Measurements from ENCODE around the gene OR52K1. TPM values are rescaled to one million over a fixed set of nuclear protein-coding genes. Genes with fewer than 3 reads are reported as not detected.

OR52K1 gene
- total RNA-seq, 1 experiment from 2014 or later: not detected

GRCh38 chr11:4465407-4465806, 17.0 kb upstream of the OR52K1 start:
- H3K9me3 Mint-ChIP-seq (ENCODE audit: unreplicated experiment): peaks cover 17% of the 10 kb centered on the region
- H3K27ac Mint-ChIP-seq (ENCODE audit: unreplicated experiment): no peak overlapping the region
- no peaks in the 10 kb centered on the region for H3K4me1 Mint-ChIP-seq (ENCODE audit: low read depth, unreplicated experiment)
- no peak overlapping the region for H3K4me3 Mint-ChIP-seq (ENCODE audit: unreplicated experiment)
- peaks cover 8% of the 10 kb centered on the region for H3K27me3 Mint-ChIP-seq (ENCODE audit: insufficient read depth, unreplicated experiment)
- H3K4me1 ChIP-seq: no peaks in the 10 kb centered on the region
- H3K36me3 Mint-ChIP-seq (ENCODE audit: insufficient read depth, unreplicated experiment): no peaks in the 10 kb centered on the region
- 0 out of 2 replicates have a peak, but pooled peaks cover 4% of the 10 kb centered on the region for H3K9me3 ChIP-seq
- BruUV-seq (replicated peaks): no TSS peak
- TF ChIP-seq, protein P1, sequence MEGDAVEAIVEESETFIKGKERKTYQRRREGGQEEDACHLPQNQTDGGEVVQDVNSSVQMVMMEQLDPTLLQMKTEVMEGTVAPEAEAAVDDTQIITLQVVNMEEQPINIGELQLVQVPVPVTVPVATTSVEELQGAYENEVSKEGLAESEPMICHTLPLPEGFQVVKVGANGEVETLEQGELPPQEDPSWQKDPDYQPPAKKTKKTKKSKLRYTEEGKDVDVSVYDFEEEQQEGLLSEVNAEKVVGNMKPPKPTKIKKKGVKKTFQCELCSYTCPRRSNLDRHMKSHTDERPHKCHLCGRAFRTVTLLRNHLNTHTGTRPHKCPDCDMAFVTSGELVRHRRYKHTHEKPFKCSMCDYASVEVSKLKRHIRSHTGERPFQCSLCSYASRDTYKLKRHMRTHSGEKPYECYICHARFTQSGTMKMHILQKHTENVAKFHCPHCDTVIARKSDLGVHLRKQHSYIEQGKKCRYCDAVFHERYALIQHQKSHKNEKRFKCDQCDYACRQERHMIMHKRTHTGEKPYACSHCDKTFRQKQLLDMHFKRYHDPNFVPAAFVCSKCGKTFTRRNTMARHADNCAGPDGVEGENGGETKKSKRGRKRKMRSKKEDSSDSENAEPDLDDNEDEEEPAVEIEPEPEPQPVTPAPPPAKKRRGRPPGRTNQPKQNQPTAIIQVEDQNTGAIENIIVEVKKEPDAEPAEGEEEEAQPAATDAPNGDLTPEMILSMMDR (IDR thresholded peaks at IDR 0.05; ENCODE audit: insufficient read depth in 1 of 2, low read depth in 1 of 2, low read length in 1 of 2, severe bottlenecking in 1 of 2, unreplicated experiment in 1 of 2): no peak
- DNase-seq: no peak
- H3K4me3 ChIP-seq (ENCODE audit: low read depth, low read length): no peak overlapping the region
- intact Hi-C loops (cut with micrococcal nuclease; ENCODE audit: unreplicated experiment): no loop called here
- no peaks in the 10 kb centered on the region for H3K36me3 ChIP-seq (ENCODE audit: control insufficient read depth, insufficient read depth, low read length)
- ChIA-PET CTCF (no interaction called here), POLR2A (no interaction called here)
- H3K27me3 ChIP-seq (replicated peaks; ENCODE audit: control insufficient read depth, insufficient read depth, low read length): no peaks in the 10 kb centered on the region

DNA sequence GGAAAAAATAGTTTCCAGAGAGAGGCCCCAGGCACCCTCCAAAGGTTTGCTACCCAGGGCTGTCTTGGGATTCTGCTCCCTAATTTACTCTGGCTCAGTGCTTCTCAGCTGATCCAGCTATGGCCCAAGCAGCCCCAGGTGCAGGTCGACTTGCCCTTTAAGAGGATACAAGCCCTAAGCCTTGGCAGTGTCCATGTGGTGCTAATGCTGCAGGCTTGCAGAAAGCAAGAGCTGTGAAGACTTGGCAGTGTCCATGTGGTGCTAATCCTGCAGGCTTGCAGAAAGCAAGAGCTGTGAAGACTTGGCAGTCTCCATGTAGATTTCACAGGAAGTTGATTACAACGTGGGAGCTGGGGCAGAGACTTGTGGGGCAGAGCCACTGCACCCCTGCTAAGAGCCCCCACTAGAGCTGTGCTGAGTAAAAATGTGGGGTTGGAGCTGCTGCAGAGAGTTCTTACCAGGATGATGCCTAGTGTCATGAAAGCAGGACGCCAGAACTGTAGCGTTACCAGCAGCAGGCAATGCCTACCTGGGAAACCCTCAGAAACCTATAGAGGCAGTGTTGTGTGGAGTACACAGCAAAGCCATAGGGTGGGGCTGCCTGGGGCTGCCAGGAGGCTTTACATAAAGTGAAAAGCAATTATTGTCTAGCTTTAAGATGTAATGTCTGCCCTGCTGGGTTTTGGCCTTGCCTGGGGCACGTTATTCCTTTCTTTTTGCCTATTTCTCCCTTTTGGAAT, 16.1 kb upstream of the OR52K1 start:
- H3K4me1 ChIP-seq: no peaks in the 10 kb centered on the region
- 0 out of 2 replicates have a peak, but pooled peaks cover 4% of the 10 kb centered on the region for H3K9me3 ChIP-seq
- no peak overlapping the region for H3K4me3 ChIP-seq (ENCODE audit: low read depth, low read length)
- Mint-ChIP-seq H3K27me3 (ENCODE audit: insufficient read depth, unreplicated experiment) (peaks cover 6% of the 10 kb centered on the region), H3K4me3 (ENCODE audit: unreplicated experiment) (no peak overlapping the region), H3K36me3 (ENCODE audit: insufficient read depth, unreplicated experiment) (no peaks in the 10 kb centered on the region), H3K4me1 (ENCODE audit: low read depth, unreplicated experiment) (no peaks in the 10 kb centered on the region), H3K27ac (ENCODE audit: unreplicated experiment) (no peak overlapping the region), H3K9me3 (ENCODE audit: unreplicated experiment) (peaks cover 17% of the 10 kb centered on the region)
- ChIA-PET POLR2A (no interaction called here), CTCF (no interaction called here)
- no peaks in the 10 kb centered on the region for H3K27me3 ChIP-seq (replicated peaks; ENCODE audit: control insufficient read depth, insufficient read depth, low read length)
- TF ChIP-seq, protein P1 (IDR thresholded peaks at IDR 0.05; ENCODE audit: insufficient read depth in 1 of 2, low read depth in 1 of 2, low read length in 1 of 2, severe bottlenecking in 1 of 2, unreplicated experiment in 1 of 2): no peak
- no peaks in the 10 kb centered on the region for H3K36me3 ChIP-seq (ENCODE audit: control insufficient read depth, insufficient read depth, low read length)
- BruUV-seq (replicated peaks): no TSS peak
- intact Hi-C loops (cut with micrococcal nuclease; ENCODE audit: unreplicated experiment): no loop called here
- DNase-seq: no peak

DNA sequence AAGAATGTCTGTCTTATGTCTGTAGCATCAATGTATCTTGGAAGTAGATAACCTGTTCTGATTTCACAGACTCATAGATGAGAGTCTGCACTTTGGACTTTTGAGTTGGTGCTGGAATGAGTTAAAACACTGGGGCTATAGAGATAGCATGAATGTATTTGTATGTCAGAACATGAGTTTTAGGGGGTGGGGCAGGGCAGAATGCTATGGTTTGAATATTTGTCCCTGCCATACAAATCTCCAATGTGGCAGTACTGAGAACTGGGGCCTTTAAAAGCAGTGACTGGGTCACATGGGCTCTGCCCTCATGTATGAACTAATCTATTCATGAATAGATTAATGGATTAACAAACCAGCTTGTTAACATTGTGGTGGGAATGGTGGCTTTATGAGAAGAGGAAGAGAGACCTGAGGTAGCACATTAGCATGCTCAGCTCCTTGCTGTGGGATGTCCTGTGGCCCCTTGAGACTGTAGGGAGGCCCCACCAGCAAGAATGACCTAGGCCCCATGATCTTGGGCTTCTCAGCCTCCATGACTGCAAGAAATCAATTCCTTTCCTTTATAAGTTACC, 15.5 kb upstream of the OR52K1 start:
- POLR2A ChIA-PET: no interaction called here
- CTCF ChIA-PET: no interaction called here

More for the DNA sequence above, 15.5 kb upstream of the OR52K1 start:
- Histone ChIP-seq H3K4me1 (no peaks in the 10 kb centered on the region), H3K36me3 (ENCODE audit: control insufficient read depth, insufficient read depth, low read length) (no peaks in the 10 kb centered on the region), H3K4me3 (ENCODE audit: low read depth, low read length) (no peak overlapping the region), H3K9me3 (0 out of 2 replicates have a peak, but pooled peaks cover 4% of the 10 kb centered on the region), H3K27me3 (replicated peaks; ENCODE audit: control insufficient read depth, insufficient read depth, low read length) (no peaks in the 10 kb centered on the region)
- peaks cover 17% of the 10 kb centered on the region for H3K9me3 Mint-ChIP-seq (ENCODE audit: unreplicated experiment)
- no TSS peak for BruUV-seq (replicated peaks)
- no peaks in the 10 kb centered on the region for H3K4me1 Mint-ChIP-seq (ENCODE audit: low read depth, unreplicated experiment)
- no peak for DNase-seq
- TF ChIP-seq, protein P1 (IDR thresholded peaks at IDR 0.05; ENCODE audit: insufficient read depth in 1 of 2, low read depth in 1 of 2, low read length in 1 of 2, severe bottlenecking in 1 of 2, unreplicated experiment in 1 of 2): no peak
- intact Hi-C loops (cut with micrococcal nuclease; ENCODE audit: unreplicated experiment): no loop called here
- no peak overlapping the region for H3K27ac Mint-ChIP-seq (ENCODE audit: unreplicated experiment)
- no peaks in the 10 kb centered on the region for H3K36me3 Mint-ChIP-seq (ENCODE audit: insufficient read depth, unreplicated experiment)
- peaks cover 6% of the 10 kb centered on the region for H3K27me3 Mint-ChIP-seq (ENCODE audit: insufficient read depth, unreplicated experiment)
- H3K4me3 Mint-ChIP-seq (ENCODE audit: unreplicated experiment): no peak overlapping the region
